GM10847 (cell line): ENCODE results near the gene ADAMTS3.

Experiments
- POLR2A ChIP-seq: IDR thresholded peaks from 2 replicates; pipeline ENCODE4 v1.6.1; 2011; ENCODE audit not compliant: insufficient read length; ENCODE audit errors: extremely low read depth

Gene ADAMTS3

GRCh38 chr4:72507860-72508419, 61.1 kb downstream of the ADAMTS3 start:
- TF ChIP-seq POLR2A, result no peak

- no peak for TF ChIP-seq POLR2A
Observed at GRCh38 chr4:72507167-72507566, 61.9 kb downstream of the ADAMTS3 start.

- no peak for TF ChIP-seq POLR2A
Observed at GRCh38 chr4:72505314-72505744, 63.7 kb downstream of the ADAMTS3 start.

- TF ChIP-seq POLR2A, result no peak
Observed at GRCh38 chr4:72500214-72500613, 68.8 kb downstream of the ADAMTS3 start.

GRCh38 chr4:72496119-72496518, 72.9 kb downstream of the ADAMTS3 start:
- TF ChIP-seq POLR2A, result no peak

GRCh38 chr4:72494156-72494555, 74.9 kb downstream of the ADAMTS3 start:
- no peak for TF ChIP-seq POLR2A

- TF ChIP-seq POLR2A, result no peak
Observed at GRCh38 chr4:72489267-72489666, 79.8 kb downstream of the ADAMTS3 start.

GRCh38 chr4:72486991-72487390, 82.0 kb downstream of the ADAMTS3 start:
- no peak for TF ChIP-seq POLR2A

- TF ChIP-seq POLR2A, result no peak
Observed at GRCh38 chr4:72484981-72485380, 84.0 kb downstream of the ADAMTS3 start.

- TF ChIP-seq POLR2A, result no peak
Observed at GRCh38 chr4:72473434-72473900, 95.6 kb downstream of the ADAMTS3 start.

- TF ChIP-seq POLR2A, result no peak
Observed at GRCh38 chr4:72471816-72472215, 97.2 kb downstream of the ADAMTS3 start.

- TF ChIP-seq POLR2A, result no peak
Observed at GRCh38 chr4:72468904-72469502, 100.0 kb downstream of the ADAMTS3 start.

- TF ChIP-seq POLR2A, result no peak
Observed at GRCh38 chr4:72467633-72468032, 101.4 kb downstream of the ADAMTS3 start.

GRCh38 chr4:72463724-72464123, 105.3 kb downstream of the ADAMTS3 start:
- no peak for TF ChIP-seq POLR2A

- TF ChIP-seq POLR2A, result no peak
Observed at GRCh38 chr4:72457158-72457557, 111.9 kb downstream of the ADAMTS3 start.

GRCh38 chr4:72451349-72451748, 117.7 kb downstream of the ADAMTS3 start:
- no peak for TF ChIP-seq POLR2A

GRCh38 chr4:72449705-72450104, 119.3 kb downstream of the ADAMTS3 start:
- no peak for TF ChIP-seq POLR2A
